Measurements from ENCODE around the gene POU6F2.

- TF ChIP-seq CTCF (IDR thresholded peaks at IDR 0.05) (no peak), EP300 (IDR thresholded peaks at IDR 0.05) (no peak)
Observed at GRCh38 chr7:39317896-39318295, 340.2 kb downstream of the POU6F2 start.
